CD4-positive, alpha-beta T cell treated with Interferon gamma for 1 hour (primary cell): ENCODE measurements around the gene ISL2.
"Not testable (repeated sequence)": the region's sequence is repeated elsewhere in the genome, so short reads cannot be mapped to it uniquely, and the experiment has no call there.

Experiments
- DNase-seq: peaks from one replicate; pipeline ENCODE4 v3.0.0-alpha.2; 2020

ISL2 gene

GRCh38 chr15:76336254-76337058, at the start of gene ISL2:
Gene ISL2, plus strand, starts transcription at chr15:76336773. Its CDS starts 111 bp downstream, at chr15:76336884.
- DNase-seq = peak; percentile 79

GRCh38 chr15:76289582-76289981, 47.0 kb upstream of the ISL2 start:
- DNase-seq = no peak

GRCh38 chr15:76293361-76293760, 43.2 kb upstream of the ISL2 start:
- no peak for DNase-seq

GRCh38 chr15:76294463-76294862, 42.1 kb upstream of the ISL2 start:
- not testable (repeated sequence) for DNase-seq

- no peak for DNase-seq
Observed at GRCh38 chr15:76296849-76297248, 39.7 kb upstream of the ISL2 start.

GRCh38 chr15:76297951-76298350, 38.6 kb upstream of the ISL2 start:
- not testable (repeated sequence) for DNase-seq

- no peak for DNase-seq
Observed at GRCh38 chr15:76298986-76299385, 37.6 kb upstream of the ISL2 start.

- DNase-seq = no peak
Observed at GRCh38 chr15:76299786-76300185, 36.8 kb upstream of the ISL2 start.

- no peak for DNase-seq
Observed at GRCh38 chr15:76303909-76304308, 32.7 kb upstream of the ISL2 start.

- DNase-seq = no peak
Observed at GRCh38 chr15:76309601-76310330, 26.8 kb upstream of the ISL2 start.

- no peak for DNase-seq
Observed at GRCh38 chr15:76310475-76311099, 26.0 kb upstream of the ISL2 start.

- peak; percentile 93 for DNase-seq
Observed at GRCh38 chr15:76311100-76311953, 25.2 kb upstream of the ISL2 start, which contains the start of gene ETFA. Gene ETFA, minus strand, starts transcription at chr15:76311469. Its CDS starts 81 bp downstream, at chr15:76311388.

- no peak for DNase-seq
Observed at GRCh38 chr15:76312540-76313174, 23.9 kb upstream of the ISL2 start.

- not testable (repeated sequence) for DNase-seq
Observed at GRCh38 chr15:76313175-76313567, 23.4 kb upstream of the ISL2 start.

- no peak for DNase-seq
Observed at GRCh38 chr15:76313731-76314130, 22.8 kb upstream of the ISL2 start.

- no peak for DNase-seq
Observed at GRCh38 chr15:76320012-76320411, 16.6 kb upstream of the ISL2 start.

GRCh38 chr15:76321171-76321570, 15.4 kb upstream of the ISL2 start:
- no peak for DNase-seq

GRCh38 chr15:76321602-76322001, 15.0 kb upstream of the ISL2 start:
- no peak for DNase-seq

- DNase-seq = no peak
Observed at GRCh38 chr15:76324066-76324465, 12.5 kb upstream of the ISL2 start.

GRCh38 chr15:76325704-76326103, 10.9 kb upstream of the ISL2 start:
- DNase-seq = no peak

- DNase-seq = no peak
Observed at GRCh38 chr15:76327191-76328105, 9.1 kb upstream of the ISL2 start.
